ENCODE results near the gene KLK1. TPM values are rescaled to one million over a fixed set of nuclear protein-coding genes. Genes with fewer than 3 reads are reported as not detected.
A peak's percentile ranks its signal among the peaks of the same experiment; 100 is the strongest.

The KLK1 gene
- total and polyA plus RNA-seq, 10 of the 15 experiments (the other 5 are each of a cell fraction or from before 2014, with no cell fraction given) = 3.4 to 27.5 (median 20.2) TPM

DNA sequence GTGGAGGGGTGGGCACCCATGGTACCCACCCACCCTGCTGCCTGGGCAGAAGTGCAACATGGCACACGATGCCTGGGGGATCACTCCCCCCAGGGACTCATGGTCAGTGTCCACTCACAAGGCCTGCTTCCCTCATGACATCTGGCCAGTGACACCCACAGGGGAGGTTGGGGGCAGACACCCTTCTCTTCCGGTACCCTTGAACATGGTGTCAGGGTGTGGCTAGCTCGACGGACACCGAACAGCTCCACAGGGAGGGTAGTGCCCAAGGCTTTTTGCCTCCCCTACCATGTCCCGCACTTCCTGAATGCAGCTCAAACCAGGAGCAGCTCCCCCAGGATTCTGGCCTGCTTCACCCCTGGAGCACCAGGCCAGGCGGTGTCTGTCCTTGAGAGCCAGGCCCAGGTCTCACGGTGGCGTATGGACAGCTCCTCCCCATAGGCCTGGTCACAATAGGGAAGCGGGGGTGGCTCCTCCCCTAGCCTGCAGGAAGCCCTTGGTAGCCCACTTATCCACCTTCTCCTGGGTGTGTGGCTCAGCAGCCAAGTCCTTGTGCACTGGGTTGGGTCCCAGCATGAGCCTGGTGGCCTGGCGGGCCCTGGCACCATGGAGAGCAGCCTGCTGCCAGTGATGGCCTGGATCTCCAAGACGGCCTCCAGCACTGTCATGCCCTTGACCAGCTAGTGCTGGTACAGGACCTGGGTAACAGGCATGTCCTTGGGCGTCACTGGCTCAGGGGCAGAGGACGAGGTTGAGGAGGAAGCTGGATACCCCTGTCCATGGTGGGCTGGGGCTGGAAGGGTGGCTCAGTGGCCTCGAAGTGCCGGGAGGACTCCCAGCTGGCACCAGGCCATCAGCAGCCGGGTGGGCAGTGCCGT, 25.6 kb downstream of the KLK1 start:
- WGBS (ENCODE audit: insufficient coverage, insufficient replicate concordance, low lambda C conversion rate, missing lambda C conversion rate) = 86% methylated on average over 18 of the region's 18 CpGs
- Histone ChIP-seq H3K4me1 (ENCODE audit: control insufficient read depth, insufficient read depth, low read length) (peaks cover 12% of the 10 kb centered on the region), H4K20me1 (ENCODE audit: control insufficient read depth, insufficient read depth) (peaks cover 9% of the 10 kb centered on the region), H3K4me3 (no peak overlapping the region), H3K79me2 (ENCODE audit: control insufficient read depth, insufficient read depth, low read length) (peaks cover 33% of the 10 kb centered on the region), H3K27ac (ENCODE audit: control insufficient read depth, insufficient read depth) (no peak overlapping the region), H3K9ac (ENCODE audit: control insufficient read depth, insufficient read depth, low read length) (no peak overlapping the region), H3K27me3 (replicated peaks in 1 of 2; ENCODE audit: control insufficient read depth in 2 of 2, insufficient read depth in 2 of 2, low read length in 1 of 2) (no peaks in the 10 kb centered on the region), H3K9me3 (replicated peaks; ENCODE audit: control insufficient read depth, insufficient read depth, low read length) (no peaks in the 10 kb centered on the region), H3K36me3 (ENCODE audit: control insufficient read depth in 2 of 2, insufficient read depth in 2 of 2, low read length in 1 of 2) (peaks cover 31 to 34% of the 10 kb centered on the region in 2 experiments), H3K4me2 (ENCODE audit: control insufficient read depth, insufficient read depth) (no peak overlapping the region), H2AFZ (ENCODE audit: control insufficient read depth, low read depth, low read length) (no peak overlapping the region)
- ChIA-PET RAD21 (ENCODE audit: unreplicated experiment) (no interaction called here), CTCF (interaction anchor here (1.3 to 3.4 kb wide), 2 partner anchors 124 kb away, joined by 3 to 24 read pairs; no protein-coding TSS in a partner anchor), POLR2A (no interaction called here), SMC1A (ENCODE audit: uncharacterized antibody, unreplicated experiment) (interaction anchor here (2.0 kb wide), 1 partner anchor 124 kb away, joined by 7 read pairs; no protein-coding TSS in a partner anchor)
- no peak for TF ChIP-seq HCFC1 (IDR thresholded peaks at IDR 0.05; ENCODE audit: low read length)
- 0 out of 2 replicates have a peak, but pooled peaks have one; percentile 38 for TF ChIP-seq POLR2AphosphoS2 (IDR thresholded peaks at IDR 0.05; ENCODE audit: low read depth, low read length)
- TF ChIP-seq, protein P1, sequence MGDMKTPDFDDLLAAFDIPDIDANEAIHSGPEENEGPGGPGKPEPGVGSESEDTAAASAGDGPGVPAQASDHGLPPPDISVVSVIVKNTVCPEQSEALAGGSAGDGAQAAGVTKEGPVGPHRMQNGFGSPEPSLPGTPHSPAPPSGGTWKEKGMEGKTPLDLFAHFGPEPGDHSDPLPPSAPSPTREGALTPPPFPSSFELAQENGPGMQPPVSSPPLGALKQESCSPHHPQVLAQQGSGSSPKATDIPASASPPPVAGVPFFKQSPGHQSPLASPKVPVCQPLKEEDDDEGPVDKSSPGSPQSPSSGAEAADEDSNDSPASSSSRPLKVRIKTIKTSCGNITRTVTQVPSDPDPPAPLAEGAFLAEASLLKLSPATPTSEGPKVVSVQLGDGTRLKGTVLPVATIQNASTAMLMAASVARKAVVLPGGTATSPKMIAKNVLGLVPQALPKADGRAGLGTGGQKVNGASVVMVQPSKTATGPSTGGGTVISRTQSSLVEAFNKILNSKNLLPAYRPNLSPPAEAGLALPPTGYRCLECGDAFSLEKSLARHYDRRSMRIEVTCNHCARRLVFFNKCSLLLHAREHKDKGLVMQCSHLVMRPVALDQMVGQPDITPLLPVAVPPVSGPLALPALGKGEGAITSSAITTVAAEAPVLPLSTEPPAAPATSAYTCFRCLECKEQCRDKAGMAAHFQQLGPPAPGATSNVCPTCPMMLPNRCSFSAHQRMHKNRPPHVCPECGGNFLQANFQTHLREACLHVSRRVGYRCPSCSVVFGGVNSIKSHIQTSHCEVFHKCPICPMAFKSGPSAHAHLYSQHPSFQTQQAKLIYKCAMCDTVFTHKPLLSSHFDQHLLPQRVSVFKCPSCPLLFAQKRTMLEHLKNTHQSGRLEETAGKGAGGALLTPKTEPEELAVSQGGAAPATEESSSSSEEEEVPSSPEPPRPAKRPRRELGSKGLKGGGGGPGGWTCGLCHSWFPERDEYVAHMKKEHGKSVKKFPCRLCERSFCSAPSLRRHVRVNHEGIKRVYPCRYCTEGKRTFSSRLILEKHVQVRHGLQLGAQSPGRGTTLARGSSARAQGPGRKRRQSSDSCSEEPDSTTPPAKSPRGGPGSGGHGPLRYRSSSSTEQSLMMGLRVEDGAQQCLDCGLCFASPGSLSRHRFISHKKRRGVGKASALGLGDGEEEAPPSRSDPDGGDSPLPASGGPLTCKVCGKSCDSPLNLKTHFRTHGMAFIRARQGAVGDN (IDR thresholded peaks at IDR 0.05) = no peak
- no peak for TF ChIP-seq RB1 (IDR thresholded peaks at IDR 0.05; ENCODE audit: borderline replicate concordance)
- TF ChIP-seq, protein P2, sequence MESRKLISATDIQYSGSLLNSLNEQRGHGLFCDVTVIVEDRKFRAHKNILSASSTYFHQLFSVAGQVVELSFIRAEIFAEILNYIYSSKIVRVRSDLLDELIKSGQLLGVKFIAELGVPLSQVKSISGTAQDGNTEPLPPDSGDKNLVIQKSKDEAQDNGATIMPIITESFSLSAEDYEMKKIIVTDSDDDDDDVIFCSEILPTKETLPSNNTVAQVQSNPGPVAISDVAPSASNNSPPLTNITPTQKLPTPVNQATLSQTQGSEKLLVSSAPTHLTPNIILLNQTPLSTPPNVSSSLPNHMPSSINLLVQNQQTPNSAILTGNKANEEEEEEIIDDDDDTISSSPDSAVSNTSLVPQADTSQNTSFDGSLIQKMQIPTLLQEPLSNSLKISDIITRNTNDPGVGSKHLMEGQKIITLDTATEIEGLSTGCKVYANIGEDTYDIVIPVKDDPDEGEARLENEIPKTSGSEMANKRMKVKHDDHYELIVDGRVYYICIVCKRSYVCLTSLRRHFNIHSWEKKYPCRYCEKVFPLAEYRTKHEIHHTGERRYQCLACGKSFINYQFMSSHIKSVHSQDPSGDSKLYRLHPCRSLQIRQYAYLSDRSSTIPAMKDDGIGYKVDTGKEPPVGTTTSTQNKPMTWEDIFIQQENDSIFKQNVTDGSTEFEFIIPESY (IDR thresholded peaks at IDR 0.05) = no peak
- TF ChIP-seq ZNF217 (IDR thresholded peaks at IDR 0.05) = no peak
- peak; percentile 68 for TF ChIP-seq POLR2A (IDR thresholded peaks at IDR 0.05; ENCODE audit: low read depth, low read length)
- no peak for TF ChIP-seq ZZZ3 (IDR thresholded peaks at IDR 0.05; ENCODE audit: control insufficient read depth, insufficient read length, low read depth)
- TF ChIP-seq POLR2AphosphoS5 (IDR thresholded peaks at IDR 0.05; ENCODE audit: low read length) = peak; percentile 42; the same call in 1 of the 2 replicates
- peak; percentile 37; the same call in 1 of the 3 replicates for TF ChIP-seq POU2F2 (IDR thresholded peaks at IDR 0.05; ENCODE audit: borderline replicate concordance, low read depth, low read length)
- TF ChIP-seq EP300 (IDR thresholded peaks at IDR 0.05; ENCODE audit: borderline replicate concordance in 1 of 2, control insufficient read depth in 1 of 2, low read depth in 2 of 2, low read length in 2 of 2) = no peak
- TF ChIP-seq, protein P3, sequence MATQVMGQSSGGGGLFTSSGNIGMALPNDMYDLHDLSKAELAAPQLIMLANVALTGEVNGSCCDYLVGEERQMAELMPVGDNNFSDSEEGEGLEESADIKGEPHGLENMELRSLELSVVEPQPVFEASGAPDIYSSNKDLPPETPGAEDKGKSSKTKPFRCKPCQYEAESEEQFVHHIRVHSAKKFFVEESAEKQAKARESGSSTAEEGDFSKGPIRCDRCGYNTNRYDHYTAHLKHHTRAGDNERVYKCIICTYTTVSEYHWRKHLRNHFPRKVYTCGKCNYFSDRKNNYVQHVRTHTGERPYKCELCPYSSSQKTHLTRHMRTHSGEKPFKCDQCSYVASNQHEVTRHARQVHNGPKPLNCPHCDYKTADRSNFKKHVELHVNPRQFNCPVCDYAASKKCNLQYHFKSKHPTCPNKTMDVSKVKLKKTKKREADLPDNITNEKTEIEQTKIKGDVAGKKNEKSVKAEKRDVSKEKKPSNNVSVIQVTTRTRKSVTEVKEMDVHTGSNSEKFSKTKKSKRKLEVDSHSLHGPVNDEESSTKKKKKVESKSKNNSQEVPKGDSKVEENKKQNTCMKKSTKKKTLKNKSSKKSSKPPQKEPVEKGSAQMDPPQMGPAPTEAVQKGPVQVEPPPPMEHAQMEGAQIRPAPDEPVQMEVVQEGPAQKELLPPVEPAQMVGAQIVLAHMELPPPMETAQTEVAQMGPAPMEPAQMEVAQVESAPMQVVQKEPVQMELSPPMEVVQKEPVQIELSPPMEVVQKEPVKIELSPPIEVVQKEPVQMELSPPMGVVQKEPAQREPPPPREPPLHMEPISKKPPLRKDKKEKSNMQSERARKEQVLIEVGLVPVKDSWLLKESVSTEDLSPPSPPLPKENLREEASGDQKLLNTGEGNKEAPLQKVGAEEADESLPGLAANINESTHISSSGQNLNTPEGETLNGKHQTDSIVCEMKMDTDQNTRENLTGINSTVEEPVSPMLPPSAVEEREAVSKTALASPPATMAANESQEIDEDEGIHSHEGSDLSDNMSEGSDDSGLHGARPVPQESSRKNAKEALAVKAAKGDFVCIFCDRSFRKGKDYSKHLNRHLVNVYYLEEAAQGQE (IDR thresholded peaks at IDR 0.05; ENCODE audit: low read depth, low read length) = peak; percentile 63; the same call in 1 of the 2 replicates
- TF ChIP-seq MXI1 (IDR thresholded peaks at IDR 0.05; ENCODE audit: low read depth, low read length) = no peak
- BruUV-seq (replicated peaks) = no TSS peak
- FAIRE-seq = no peak
- intact Hi-C loops (cut with micrococcal nuclease; ENCODE audit: unreplicated experiment) (no loop called here), in situ Hi-C loops (cut with MboI) (no loop called here)
- DNase-seq (ENCODE audit: low read depth, low spot score) = no peak
- no peak for ATAC-seq
